GM15510 (cell line): ENCODE data around the gene VEGFB.

ENCODE experiments used
- POLR2A ChIP-seq: IDR thresholded peaks from 3 replicates; pipeline ENCODE4 v1.6.1; 2011; ENCODE audit warnings: borderline replicate concordance; ENCODE audit not compliant: insufficient read length; ENCODE audit errors: extremely low read depth

VEGFB gene

DNA sequence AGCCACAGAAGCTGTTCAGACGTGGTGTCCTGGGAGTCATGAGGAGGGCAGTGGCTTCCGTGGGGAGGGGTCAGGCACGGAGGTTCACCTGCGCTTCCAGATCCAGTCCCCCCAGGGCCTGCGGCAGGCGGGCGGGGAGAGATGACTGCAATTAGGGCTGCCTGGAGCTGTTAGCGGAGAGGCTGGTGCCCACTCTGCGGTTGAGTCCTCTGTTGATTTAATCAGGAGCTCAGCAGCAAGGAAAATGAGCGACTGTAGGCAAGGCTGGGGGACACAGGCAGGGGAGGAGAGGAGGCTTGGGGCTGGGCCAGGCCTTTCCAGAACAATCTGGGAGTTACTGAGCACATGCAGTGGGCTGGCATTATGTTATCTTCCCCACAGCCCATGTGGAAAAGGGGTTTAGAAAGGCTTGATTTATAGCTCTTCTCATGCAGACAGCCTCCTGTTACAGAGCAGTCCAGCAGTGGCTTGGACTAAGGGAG, 30.0 kb downstream of the VEGFB start:
- TF ChIP-seq POLR2A, result no peak

DNA sequence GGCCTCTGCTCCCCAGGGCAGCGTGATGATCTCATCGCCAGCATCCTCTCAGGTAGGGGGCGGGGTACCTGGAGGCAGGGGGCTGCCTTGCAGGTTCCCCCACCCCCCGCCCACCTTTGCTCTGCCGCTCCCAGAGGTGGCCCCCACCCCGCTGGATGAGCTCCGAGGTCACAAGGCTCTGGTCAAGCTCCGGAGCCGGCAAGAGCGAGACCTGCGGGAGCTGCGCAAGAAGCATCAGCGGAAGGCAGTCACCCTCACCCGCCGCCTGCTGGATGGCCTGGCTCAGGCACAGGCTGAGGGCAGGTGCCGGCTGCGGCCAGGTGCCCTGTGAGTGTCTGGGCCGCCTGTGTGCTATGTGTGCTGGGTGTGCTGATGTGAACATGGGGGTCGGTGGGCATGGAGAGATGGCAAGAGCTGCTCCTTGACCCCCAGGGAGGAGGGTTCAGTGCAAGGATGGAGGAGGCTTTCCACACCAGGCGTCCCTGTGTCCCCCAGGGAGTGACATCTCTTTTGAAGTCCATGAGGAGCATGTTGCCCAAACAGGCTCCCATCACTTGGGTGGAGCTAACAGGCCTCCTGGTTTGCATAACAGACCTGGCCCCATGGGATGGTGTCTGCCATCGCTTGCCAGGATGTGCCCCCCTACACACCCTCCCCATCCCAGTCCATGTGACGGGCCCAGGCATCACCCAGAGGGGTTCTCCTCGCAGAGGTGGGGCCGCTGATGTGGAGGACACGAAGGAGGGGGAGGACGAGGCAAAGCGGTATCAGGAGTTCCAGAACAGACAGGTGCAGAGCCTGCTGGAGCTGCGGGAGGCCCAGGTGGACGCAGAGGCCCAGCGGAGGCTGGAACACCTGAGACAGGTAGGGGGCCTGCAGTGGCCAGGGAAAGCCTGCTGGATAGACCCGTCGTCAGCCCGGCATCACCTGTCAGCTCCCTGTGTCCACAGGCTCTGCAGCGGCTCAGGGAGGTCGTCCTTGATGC, 31.1 kb downstream of the VEGFB start:
- TF ChIP-seq POLR2A, result no peak

DNA sequence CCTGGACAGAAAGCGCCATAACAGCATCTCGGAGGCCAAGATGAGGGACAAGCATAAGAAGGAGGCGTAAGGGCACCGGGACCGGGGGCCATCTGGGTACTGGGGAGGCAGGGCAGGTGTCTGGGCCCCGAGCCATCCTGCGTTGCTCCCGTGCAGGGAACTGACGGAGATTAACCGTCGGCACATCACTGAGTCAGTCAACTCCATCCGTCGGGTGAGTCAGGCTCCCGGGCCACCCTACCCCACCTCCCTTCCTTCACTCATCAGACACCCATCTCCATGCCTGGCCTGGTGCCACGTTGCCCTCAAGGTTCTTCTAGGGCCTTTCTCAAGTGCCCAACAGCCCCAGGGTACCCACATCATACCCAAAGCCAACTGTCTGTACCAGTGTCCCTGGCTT, 32.0 kb downstream of the VEGFB start:
- TF ChIP-seq POLR2A, result no peak

DNA sequence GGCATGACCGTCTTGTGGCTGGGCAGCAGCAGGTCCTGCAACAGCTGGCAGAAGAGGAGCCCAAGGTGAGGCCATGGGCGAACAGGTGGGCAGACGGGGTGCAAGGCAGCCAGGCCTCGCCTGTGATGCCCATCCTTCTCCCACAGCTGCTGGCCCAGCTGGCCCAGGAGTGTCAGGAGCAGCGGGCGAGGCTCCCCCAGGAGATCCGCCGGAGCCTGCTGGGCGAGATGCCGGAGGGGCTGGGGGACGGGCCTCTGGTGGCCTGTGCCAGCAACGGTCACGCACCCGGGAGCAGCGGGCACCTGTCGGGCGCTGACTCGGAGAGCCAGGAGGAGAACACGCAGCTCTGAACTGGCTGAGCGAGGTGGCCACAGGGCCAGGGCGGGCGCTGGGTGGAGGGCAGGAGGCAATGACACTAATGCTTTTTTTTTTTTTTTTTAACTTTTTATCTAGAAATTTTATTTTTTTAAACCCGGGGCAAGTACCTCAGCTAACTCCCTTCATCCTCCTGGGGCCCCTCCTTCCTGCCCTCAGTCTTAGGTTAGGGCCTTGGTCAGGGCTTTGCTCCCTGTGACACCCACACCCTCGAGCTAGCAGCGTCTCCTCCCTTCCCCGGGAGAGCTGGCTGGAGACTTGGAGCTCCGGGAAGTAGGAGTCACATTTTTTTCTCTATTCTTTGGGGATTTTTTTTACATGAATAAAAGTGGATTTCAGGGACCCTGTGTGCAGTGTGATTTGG, 33.0 kb downstream of the VEGFB start:
- no peak for TF ChIP-seq POLR2A

DNA sequence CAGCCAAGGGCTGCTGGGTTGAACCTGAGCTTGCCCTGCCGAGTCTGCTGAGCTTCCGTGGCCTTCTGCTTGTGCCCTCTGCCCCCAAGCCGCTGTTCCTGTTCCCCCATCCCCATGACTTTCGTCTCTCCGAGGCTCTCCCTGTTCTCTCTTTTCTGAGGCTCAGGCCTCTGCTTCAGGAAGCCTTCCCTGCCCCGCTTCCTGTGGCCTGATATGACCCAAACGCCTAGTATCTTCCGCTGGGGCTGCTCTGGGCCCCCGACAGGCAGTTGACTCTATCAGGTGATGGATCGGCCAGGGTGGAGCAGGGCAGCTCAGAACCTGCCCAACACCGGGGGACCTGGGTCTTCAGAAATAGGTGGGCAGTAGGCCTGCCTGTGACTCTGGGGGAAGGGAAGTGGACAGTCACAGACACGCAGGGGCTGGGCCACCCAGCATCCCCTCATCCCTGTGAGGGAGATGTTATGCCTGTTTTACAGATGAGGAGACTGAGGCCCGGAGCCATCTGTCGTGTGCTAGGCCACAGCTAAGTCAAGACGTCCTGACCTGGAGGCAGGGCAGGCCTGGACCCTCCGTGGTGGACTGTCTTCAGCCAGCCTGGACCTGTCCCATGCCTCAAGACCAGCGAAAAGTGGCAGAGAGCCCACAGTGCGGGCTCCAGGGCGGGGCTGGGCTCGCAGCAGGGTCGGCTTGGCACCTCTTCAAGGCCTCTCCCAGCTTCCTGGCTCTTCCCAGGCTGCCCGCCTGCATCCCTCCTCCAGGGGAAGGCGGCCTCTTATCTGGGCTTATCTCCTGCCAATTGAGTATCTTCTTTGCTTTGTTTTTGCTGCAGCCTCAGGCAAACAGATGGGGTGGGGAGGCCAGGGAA, 33.9 kb downstream of the VEGFB start:
- TF ChIP-seq POLR2A, result no peak

DNA sequence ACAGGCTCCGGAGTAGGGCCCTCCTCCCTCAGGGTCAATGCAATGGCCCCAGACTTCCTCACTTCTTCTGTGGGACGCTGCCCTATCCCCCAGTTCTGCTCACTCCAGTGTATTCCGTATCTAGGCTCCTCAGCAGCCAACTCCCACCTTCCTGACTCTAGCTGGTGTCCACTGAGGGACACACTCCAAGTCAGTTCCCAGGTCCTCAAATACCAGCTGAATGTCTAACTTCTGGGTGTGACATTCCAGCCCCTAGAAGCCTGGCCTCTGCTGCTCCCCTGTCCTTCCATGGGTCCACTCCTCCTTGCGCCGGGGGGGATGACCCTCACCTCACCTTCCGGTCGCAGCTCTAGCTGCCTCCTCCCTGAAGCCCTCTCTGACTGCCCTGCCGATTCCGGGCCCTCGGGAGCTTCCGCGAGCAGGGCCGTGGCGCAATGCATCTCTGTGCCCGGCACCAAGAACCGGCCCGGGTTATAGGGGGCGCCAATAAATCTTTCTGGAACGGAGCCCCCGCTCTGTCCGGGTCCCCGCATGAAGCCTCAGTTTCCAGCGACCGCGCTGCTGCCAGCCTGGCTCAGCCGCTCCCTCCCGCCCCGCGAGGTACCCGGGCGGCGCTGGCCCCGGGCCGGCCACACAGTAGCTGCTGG, 34.6 kb downstream of the VEGFB start:
- TF ChIP-seq POLR2A, result no peak

DNA sequence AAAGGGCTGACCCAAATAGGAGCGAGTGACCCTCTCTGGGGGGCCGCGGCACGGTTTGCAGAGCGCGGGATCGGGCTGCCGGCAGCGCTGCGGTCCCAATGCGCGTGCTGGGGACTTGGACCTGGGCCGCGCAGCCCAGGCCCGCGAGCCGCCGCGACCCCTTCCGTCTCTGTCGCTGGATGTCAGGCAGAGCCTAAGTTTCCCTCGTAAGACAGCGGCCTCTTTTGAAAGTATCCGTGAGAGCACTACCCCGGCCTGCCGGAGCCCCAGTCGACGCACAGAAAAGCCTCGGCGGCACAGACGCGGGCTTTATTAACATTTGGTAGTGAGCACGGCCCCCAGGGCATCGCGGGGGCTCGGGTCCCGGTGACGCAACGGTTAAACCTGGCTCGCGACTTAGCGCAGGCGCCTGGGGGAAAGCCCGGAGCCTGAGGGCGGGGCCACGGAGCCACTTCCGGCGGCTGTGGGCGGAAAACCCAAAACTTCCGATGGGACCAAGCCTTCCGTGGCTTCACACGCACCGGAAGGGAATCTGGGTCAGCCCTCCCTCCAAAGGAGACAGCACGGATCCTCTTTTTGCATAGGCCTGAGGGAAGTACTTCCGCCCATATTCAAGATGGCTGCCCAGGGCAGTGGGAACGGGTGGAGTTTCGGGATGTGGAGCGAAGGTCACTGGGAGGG, 35.3 kb downstream of the VEGFB start:
- TF ChIP-seq POLR2A, result peak; percentile 53

DNA sequence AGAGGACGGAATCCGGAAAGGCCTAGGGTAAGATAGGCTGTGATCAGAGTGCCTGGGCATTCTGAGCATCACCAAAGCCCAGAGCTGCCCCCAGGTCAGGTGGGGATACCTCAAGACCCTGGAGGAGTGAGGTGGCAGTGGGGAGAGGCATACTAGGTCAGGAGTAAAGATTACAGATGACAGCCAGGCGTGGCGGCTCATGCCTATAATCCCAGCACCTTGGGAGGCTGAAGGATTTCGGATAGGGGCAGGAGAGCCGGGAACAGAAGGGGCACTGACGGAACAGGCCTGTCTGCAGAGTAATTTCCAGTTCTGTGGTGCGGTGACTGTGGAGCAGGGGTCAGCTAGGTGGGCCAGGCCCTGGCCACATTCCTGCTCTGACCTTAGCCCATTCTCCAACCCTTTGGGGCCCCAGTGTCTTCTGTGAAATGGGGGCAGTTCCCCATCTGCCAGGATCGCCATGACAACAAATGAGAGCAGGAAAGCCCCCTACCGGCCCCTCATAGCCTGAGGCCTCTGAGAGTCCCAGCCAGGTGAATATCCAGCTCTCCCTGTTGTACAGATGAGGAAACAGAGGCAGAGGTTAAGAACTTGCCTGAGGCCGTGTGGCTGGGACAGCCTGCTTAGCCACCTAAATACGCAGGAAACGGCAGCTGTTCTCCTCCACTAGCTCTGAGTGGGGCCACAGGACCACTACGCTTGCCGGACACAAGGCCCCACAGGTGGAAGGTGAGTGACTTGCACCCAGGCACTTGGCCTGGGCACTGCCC, 40.8 kb downstream of the VEGFB start:
- TF ChIP-seq POLR2A, result no peak

DNA sequence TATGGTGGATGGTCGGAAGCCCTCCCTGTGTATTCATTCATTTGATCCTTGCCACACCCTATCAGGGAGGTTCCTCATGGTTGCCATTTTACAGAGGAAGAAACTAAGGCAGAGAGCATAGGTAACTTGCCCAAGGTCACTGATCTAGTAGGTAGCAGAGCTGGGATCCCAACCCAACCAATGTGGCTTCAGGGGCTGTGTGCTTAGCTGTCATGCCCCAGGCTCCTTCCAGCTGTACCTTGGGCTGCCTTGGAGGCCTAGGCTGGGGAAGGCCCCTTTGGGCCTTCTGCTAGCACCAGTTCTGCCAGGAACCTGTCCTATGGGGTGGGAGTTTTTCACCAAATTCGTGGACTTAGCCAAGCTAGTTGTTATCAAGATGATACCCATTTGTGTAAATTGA, 41.5 kb downstream of the VEGFB start:
- no peak for TF ChIP-seq POLR2A

DNA sequence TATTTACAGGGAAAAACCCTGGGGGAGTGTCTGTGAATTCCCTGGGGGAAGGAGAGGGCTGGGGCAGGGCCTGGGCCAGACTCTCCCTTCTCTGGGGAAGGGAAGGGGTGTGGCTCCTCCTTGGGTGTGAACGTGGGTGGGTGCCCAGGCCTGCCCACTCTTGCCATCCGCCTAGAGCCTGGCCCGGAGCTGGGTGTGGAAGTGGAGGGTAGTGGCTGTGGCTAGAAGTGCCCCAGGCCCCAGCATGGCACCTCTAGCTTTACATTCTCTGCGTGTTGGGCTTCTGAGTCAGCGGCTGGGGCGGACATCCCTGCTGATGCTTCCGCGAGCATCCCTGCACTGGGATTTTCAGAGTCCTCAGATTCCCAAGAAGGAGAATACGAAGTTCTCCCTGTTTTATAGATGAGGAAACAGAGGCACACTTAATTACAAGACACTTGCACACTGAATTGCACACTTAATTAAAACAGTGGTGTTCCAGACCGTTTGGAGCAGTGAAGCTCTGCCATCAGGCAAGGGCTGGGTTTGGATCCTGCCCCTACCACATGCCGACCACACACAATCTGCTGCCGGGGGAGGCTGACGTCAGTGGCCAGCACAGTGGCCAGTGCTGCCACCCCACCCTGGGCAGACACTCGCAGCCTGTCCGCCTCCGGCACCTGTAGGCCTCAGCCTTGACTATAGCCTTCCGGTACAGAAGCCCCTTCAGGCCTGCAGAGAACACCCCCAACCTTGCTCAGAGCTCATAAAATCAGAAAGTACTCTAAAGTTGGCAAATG, 42.5 kb downstream of the VEGFB start:
- TF ChIP-seq POLR2A, result no peak

DNA sequence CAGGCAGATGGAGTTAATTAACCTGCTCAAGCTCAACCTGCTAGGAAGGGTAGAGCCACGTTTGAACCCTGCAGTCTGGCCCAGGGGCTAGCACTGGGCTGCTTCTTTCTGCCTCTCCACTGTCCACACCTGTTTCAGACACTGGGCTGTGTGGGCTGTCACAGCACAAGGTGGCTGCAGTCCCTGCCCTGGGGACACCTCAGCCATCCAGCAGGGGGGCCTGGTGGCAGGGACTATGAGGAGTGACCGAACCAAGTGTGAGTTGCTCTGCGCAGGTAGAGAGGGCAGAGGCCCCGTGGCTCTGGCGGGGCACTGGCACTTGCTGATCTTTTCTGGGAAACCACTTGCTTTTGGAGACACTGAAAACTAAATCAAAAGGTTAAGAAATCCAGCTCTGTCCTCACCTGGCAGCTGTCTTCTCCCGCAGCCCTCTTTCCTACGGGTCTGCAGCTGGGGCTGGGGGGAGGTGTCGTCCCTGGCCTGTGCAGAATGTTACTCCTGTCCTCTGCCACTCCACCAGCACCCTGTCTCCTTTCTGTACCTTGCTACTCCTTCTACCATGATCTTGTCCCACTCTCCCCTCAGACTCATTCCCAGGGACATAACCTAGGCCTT, 44.3 kb downstream of the VEGFB start:
- no peak for TF ChIP-seq POLR2A
